HUES64 (cell line): ENCODE results near the gene AKNA.
"Not testable (repeated sequence)": the region's sequence is repeated elsewhere in the genome, so short reads cannot be mapped to it uniquely, and the experiment has no call there.

Experiments used
- H3K27ac ChIP-seq: 2 replicates; pipeline ENCODE4 v1.7.0; 2013; ENCODE audit warnings: low read depth, low read length, inconsistent platforms
- H3K27me3 ChIP-seq: 2 replicates; pipeline ENCODE4 v1.6.1; 2013; ENCODE audit warnings: mild to moderate bottlenecking, low read length; ENCODE audit not compliant: insufficient read depth
- H3K36me3 ChIP-seq: 2 replicates; pipeline ENCODE4 v1.6.1; 2013; ENCODE audit warnings: mild to moderate bottlenecking, low read length; ENCODE audit not compliant: insufficient read depth
- H3K4me1 ChIP-seq: 2 replicates; pipeline ENCODE4 v1.6.1; 2013; ENCODE audit warnings: mild to moderate bottlenecking, low read length, moderate library complexity; ENCODE audit not compliant: insufficient read depth
- H3K4me3 ChIP-seq: 2 replicates; pipeline ENCODE4 v1.5.1; 2013; ENCODE audit warnings: mild to moderate bottlenecking, low read length, moderate library complexity
- H3K9ac ChIP-seq: 2 replicates; pipeline ENCODE4 v1.6.1; 2013; ENCODE audit warnings: mild to moderate bottlenecking, low read depth, low read length
- H3K9me3 ChIP-seq: 2 replicates; pipeline ENCODE4 v1.6.1; 2013; ENCODE audit warnings: low read depth, low read length; ENCODE audit not compliant: insufficient read depth
- WGBS: fragments of 150-250, 120-280 bp; methylation state at CpG from one replicate; pipeline ENCODE4 v1.1.7; 2013; ENCODE audit warnings: missing lambda C conversion rate; 5-methylcytosine and 5-hydroxymethylcytosine counted together

Gene AKNA

DNA sequence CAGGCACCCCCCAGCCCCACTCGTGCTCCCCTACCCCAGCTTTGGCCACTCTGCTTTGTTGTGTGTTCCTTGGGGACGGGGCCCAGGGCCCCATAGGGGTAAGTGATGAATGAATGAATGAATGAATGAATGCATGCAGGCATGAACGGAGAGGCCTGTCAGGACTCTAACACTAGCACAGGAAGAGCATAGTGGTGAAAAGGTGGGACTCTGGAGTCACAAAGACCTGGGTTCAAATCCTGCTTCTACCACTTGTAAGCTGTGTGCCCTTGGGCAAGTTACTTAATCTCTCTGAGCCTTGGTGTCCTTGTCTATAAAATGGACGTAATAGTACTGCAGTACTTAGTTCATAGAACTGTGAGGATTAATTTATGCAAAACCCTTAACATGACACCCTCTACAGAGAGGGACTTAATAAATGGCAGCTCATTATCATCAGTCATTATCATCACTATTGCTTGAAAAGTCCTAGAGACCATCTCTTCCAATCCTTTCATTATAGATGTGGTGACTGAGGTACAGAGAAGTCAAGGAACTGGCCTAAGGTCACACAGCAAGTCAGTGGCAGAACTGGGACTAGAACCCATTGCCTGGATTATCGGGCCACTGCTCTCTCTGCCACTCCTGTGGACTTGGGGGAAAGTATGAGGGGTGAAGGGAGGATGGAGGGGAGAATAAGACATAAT lies 44.9 kb downstream of the AKNA start:
- no peak overlapping the region for H3K27ac ChIP-seq
- no peaks in the 10 kb centered on the region for H3K4me1 ChIP-seq
- no peak overlapping the region for H3K4me3 ChIP-seq
- 93% methylated on average over 5 of the region's 5 CpGs for WGBS
- H3K27me3 ChIP-seq, result no peaks in the 10 kb centered on the region
- no peaks in the 10 kb centered on the region for H3K9me3 ChIP-seq
- no peak overlapping the region for H3K9ac ChIP-seq
- H3K36me3 ChIP-seq, result peaks cover 77% of the 10 kb centered on the region

- Histone ChIP-seq H3K9me3 (no peaks in the 10 kb centered on the region), H3K9ac (no peak overlapping the region), H3K27me3 (no peaks in the 10 kb centered on the region), H3K4me3 (no peak overlapping the region), H3K36me3 (peaks cover 77% of the 10 kb centered on the region), H3K27ac (no peak overlapping the region), H3K4me1 (no peaks in the 10 kb centered on the region)
- WGBS, result 95% methylated on average over 4 of the region's 4 CpGs
Measured at GRCh38 chr9:114341991-114342390, 45.8 kb downstream of the AKNA start.

DNA sequence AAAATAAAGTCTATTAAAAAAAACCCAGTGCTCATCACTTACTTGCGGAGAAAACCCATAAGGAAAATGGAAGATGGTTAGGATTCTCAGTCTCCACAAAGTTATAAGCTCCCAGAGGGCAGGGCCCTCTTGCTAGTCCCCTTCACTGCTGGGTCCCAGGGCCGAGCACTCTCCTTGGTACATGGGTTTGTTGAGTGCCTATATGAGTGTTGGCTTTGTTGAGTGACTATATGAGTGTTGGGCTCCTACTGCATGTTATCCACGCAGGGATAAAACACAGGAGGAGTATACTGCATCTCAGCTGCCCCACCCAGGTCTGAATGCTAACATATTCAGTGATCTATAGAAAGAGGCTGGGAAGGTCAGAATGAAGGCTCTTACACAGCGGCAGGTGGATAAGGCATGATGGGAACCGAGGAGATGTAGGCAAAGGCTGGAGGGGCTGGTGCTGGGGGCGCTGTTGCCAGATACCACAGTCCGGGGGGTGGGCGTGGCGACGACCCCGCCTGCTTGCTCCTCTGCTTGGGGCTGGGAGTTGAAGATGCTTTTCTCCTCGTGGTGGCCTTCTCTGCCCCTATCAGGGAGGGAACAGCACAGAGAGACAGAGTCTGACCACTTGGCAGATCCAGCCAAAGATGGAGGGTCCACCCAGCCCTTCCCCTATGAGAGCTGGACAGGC lies 46.5 kb downstream of the AKNA start:
- no peaks in the 10 kb centered on the region for H3K9me3 ChIP-seq
- peaks cover 70% of the 10 kb centered on the region for H3K36me3 ChIP-seq
- H3K27ac ChIP-seq, result no peak overlapping the region
- H3K27me3 ChIP-seq, result no peaks in the 10 kb centered on the region
- H3K4me3 ChIP-seq, result no peak overlapping the region
- H3K9ac ChIP-seq, result no peak overlapping the region
- H3K4me1 ChIP-seq, result no peaks in the 10 kb centered on the region
- 90% methylated on average over 12 of the region's 12 CpGs for WGBS

GRCh38 chr9:114339130-114339908 lies 48.5 kb downstream of the AKNA start:
- Histone ChIP-seq H3K4me1 (no peaks in the 10 kb centered on the region), H3K9me3 (no peaks in the 10 kb centered on the region), H3K9ac (no peak overlapping the region), H3K36me3 (peaks cover 55% of the 10 kb centered on the region), H3K27me3 (no peaks in the 10 kb centered on the region), H3K27ac (no peak overlapping the region), H3K4me3 (no peak overlapping the region)
- 81% methylated on average over 16 of the region's 16 CpGs for WGBS

GRCh38 chr9:114338187-114338586 lies 49.6 kb downstream of the AKNA start:
- H3K27ac ChIP-seq, result no peak overlapping the region
- H3K9me3 ChIP-seq, result no peaks in the 10 kb centered on the region
- 99% methylated on average over 2 of the region's 2 CpGs for WGBS
- peaks cover 45% of the 10 kb centered on the region for H3K36me3 ChIP-seq
- no peaks in the 10 kb centered on the region for H3K27me3 ChIP-seq
- no peak overlapping the region for H3K4me3 ChIP-seq
- no peaks in the 10 kb centered on the region for H3K4me1 ChIP-seq
- H3K9ac ChIP-seq, result no peak overlapping the region

GRCh38 chr9:114336699-114337395 lies 50.9 kb downstream of the AKNA start:
- H3K36me3 ChIP-seq, result peaks cover 35% of the 10 kb centered on the region
- 95% methylated on average over 23 of the region's 23 CpGs for WGBS

GRCh38 chr9:114336157-114336556 lies 51.6 kb downstream of the AKNA start:
- no peaks in the 10 kb centered on the region for H3K9me3 ChIP-seq
- 88% methylated on average over 10 of the region's 10 CpGs for WGBS
- no peaks in the 10 kb centered on the region for H3K27me3 ChIP-seq
- peaks cover 29% of the 10 kb centered on the region for H3K36me3 ChIP-seq
- H3K9ac ChIP-seq, result no peak overlapping the region
- H3K4me1 ChIP-seq, result no peaks in the 10 kb centered on the region
- no peak overlapping the region for H3K4me3 ChIP-seq
- H3K27ac ChIP-seq, result no peak overlapping the region

More at GRCh38 chr9:114336699-114337395, 50.9 kb downstream of the AKNA start:
- H3K9ac ChIP-seq, result no peak overlapping the region
- H3K27ac ChIP-seq, result no peak overlapping the region
- no peaks in the 10 kb centered on the region for H3K4me1 ChIP-seq
- H3K4me3 ChIP-seq, result no peak overlapping the region
- no peaks in the 10 kb centered on the region for H3K27me3 ChIP-seq
- H3K9me3 ChIP-seq, result no peaks in the 10 kb centered on the region

GRCh38 chr9:114335745-114336144 lies 52.0 kb downstream of the AKNA start:
- Histone ChIP-seq H3K9me3 (no peaks in the 10 kb centered on the region), H3K27ac (no peak overlapping the region), H3K36me3 (peaks cover 24% of the 10 kb centered on the region), H3K27me3 (no peaks in the 10 kb centered on the region), H3K4me3 (no peak overlapping the region), H3K4me1 (no peaks in the 10 kb centered on the region), H3K9ac (no peak overlapping the region)
- 79% methylated on average over 2 of the region's 2 CpGs for WGBS

GRCh38 chr9:114334490-114334889 lies 53.3 kb downstream of the AKNA start:
- no peak overlapping the region for H3K4me3 ChIP-seq
- no peaks in the 10 kb centered on the region for H3K9me3 ChIP-seq
- H3K36me3 ChIP-seq, result peaks cover 16% of the 10 kb centered on the region
- no peaks in the 10 kb centered on the region for H3K27me3 ChIP-seq
- WGBS, result 96% methylated on average over 9 of the region's 9 CpGs
- no peaks in the 10 kb centered on the region for H3K4me1 ChIP-seq
- no peak overlapping the region for H3K9ac ChIP-seq
- H3K27ac ChIP-seq, result no peak overlapping the region

GRCh38 chr9:114333718-114334117 lies 54.1 kb downstream of the AKNA start:
- H3K36me3 ChIP-seq, result peaks cover 16% of the 10 kb centered on the region
- H3K9ac ChIP-seq, H3K27me3 ChIP-seq, H3K4me3 ChIP-seq, H3K9me3 ChIP-seq, H3K4me1 ChIP-seq, H3K27ac ChIP-seq: not testable (repeated sequence)
- WGBS, result 75% methylated on average over 1 of the region's 4 CpGs
